NCI-H460 (cell line): ENCODE measurements around the gene PTCH2. TPM values are rescaled to one million over a fixed set of nuclear protein-coding genes. Genes with fewer than 3 reads are reported as not detected.

Experiments
- DNase-seq: peaks from one replicate; pipeline ENCODE4 v3.0.0-alpha.2; 2016; ENCODE audit warnings: low read depth; ENCODE audit errors: extremely low read depth
- polyA plus RNA-seq: library from polyadenylated mRNA; depleted of rRNA; stranded (reverse); fragments of >200 nt; gene quantifications from 2 replicates; pipeline ENCODE4 v1.2.3, GENCODE V29; 2014; cell fraction: nucleus; rRNA removed
- total RNA-seq: library from RNA; depleted of rRNA; stranded (reverse); fragments of >200 nt; shearing (Covaris generic); gene quantifications from 2 replicates; pipeline ENCODE4 v1.2.3, GENCODE V29; 2014; rRNA removed

PTCH2 gene
- total RNA-seq = 0.02 and 0.12 TPM in 2 replicates
- 0.18 and 0.43 TPM in 2 replicates for polyA plus RNA-seq

- DNase-seq = peak; percentile 15
These were observed at the start of gene PTCH2 for GRCh38 chr1:44842862-44843655. Gene PTCH2 (minus strand): TSS chr1:44843253. CDS start chr1:44842932, 321 bp downstream.

GRCh38 chr1:44890007-44890406 lies 47.0 kb upstream of the PTCH2 start:
- no peak for DNase-seq

GRCh38 chr1:44885406-44885805 lies 42.4 kb upstream of the PTCH2 start:
- DNase-seq = no peak

- DNase-seq = no peak
These were observed 41.7 kb upstream of the PTCH2 start for GRCh38 chr1:44884746-44885145.

GRCh38 chr1:44881011-44881632 lies 38.1 kb upstream of the PTCH2 start:
- DNase-seq = no peak

GRCh38 chr1:44874155-44874554 lies 31.1 kb upstream of the PTCH2 start:
- DNase-seq = no peak

GRCh38 chr1:44870096-44870495 lies 27.0 kb upstream of the PTCH2 start:
- DNase-seq = no peak

- DNase-seq = no peak
These were observed 24.7 kb upstream of the PTCH2 start for GRCh38 chr1:44867801-44868200.

GRCh38 chr1:44862829-44863401 lies 19.9 kb upstream of the PTCH2 start:
- DNase-seq = no peak

GRCh38 chr1:44860891-44861425 lies 17.9 kb upstream of the PTCH2 start:
- no peak for DNase-seq

- no peak for DNase-seq
These were observed 17.3 kb upstream of the PTCH2 start for GRCh38 chr1:44860331-44860730.

GRCh38 chr1:44857446-44857845 lies 14.4 kb upstream of the PTCH2 start:
- no peak for DNase-seq

- no peak for DNase-seq
These were observed 12.7 kb upstream of the PTCH2 start for GRCh38 chr1:44855742-44856141.

- DNase-seq = no peak
These were observed 11.9 kb upstream of the PTCH2 start for GRCh38 chr1:44854970-44855369.

- DNase-seq = no peak
These were observed 10.1 kb upstream of the PTCH2 start for GRCh38 chr1:44853201-44853600.

GRCh38 chr1:44851308-44851707 lies 8.3 kb upstream of the PTCH2 start:
- no peak for DNase-seq

- no peak for DNase-seq
These were observed 6.6 kb upstream of the PTCH2 start for GRCh38 chr1:44849575-44850132.

GRCh38 chr1:44848456-44849181 lies 5.6 kb upstream of the PTCH2 start:
- no peak for DNase-seq

GRCh38 chr1:44847845-44848244 lies 4.8 kb upstream of the PTCH2 start:
- no peak for DNase-seq

GRCh38 chr1:44846985-44847384 lies 3.9 kb upstream of the PTCH2 start:
- DNase-seq = no peak

- no peak for DNase-seq
These were observed 579 bp downstream of the PTCH2 start for GRCh38 chr1:44842486-44842861.
